Stimulated activated CD8-positive, alpha-beta memory T cell treated with anti-CD3 and anti-CD28 coated beads, Interleukin-4, amount 100 ng/mL, for 24 hours (primary cell): ENCODE results near the gene TM9SF2.
"Not testable (repeated sequence)": the region's sequence is repeated elsewhere in the genome, so short reads cannot be mapped to it uniquely, and the experiment has no call there.

ENCODE experiments used
- DNase-seq: peaks from one replicate; pipeline ENCODE4 v3.0.0-alpha.2; 2020; ENCODE audit warnings: low read depth

Gene TM9SF2

GRCh38 chr13:99536023-99536422 is 34.8 kb downstream of the TM9SF2 start:
- DNase-seq: no peak

- DNase-seq: no peak
These were observed 39.3 kb downstream of the TM9SF2 start for GRCh38 chr13:99540530-99540929.

DNA sequence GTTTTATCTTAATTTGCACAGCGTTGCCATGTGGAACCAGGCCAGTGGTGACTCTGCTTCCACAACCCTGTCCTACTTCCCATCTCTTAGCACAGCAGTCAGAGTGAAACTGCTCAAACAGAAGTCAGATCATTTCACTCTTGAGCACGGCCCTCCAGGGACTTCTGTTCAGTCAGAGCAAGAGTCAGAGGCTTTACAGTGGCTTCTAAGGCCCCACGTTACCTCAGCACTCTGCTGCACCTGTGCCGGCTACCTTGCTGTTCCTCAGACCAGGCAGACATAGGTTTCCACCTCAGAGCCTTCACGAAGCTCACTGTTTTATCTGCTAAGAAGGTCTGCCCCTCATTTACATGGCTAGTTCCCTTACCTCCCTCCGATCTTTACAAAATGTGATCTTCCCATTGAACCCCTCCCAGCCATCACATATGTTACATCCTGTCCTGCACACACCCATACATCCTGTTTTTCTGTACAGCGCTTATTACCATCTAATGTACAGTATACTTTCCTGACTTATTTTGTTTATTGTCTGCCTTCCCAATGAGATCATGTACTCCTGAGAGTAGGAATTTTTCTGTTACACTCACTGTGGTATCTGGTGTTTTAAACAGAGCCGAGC is 41.6 kb downstream of the TM9SF2 start:
- no peak for DNase-seq

- DNase-seq: no peak
These were observed 44.1 kb downstream of the TM9SF2 start for GRCh38 chr13:99545361-99545760.

- DNase-seq: no peak
These were observed 44.7 kb downstream of the TM9SF2 start for GRCh38 chr13:99545979-99546378.

- DNase-seq: no peak
These were observed 45.6 kb downstream of the TM9SF2 start for GRCh38 chr13:99546878-99547277.

DNA sequence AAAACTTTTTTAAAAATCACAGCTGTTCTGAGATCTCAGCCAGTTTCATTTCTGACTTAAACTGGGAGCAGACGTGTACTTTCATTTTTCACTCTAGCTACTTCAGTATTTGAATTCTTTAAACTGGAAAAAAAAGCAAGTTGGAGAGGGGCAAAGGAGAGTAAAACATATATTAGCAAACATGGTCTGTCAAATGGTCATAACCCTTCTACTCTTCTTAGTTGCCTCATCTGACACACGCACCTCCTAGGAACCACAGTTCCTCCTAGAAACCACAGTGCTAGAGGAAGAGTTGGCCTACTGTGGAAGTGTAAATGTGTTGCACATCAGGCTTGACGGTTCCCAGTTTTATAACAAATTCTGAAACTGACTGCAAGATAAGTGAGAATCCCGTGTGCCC is 47.2 kb downstream of the TM9SF2 start:
- no peak for DNase-seq

GRCh38 chr13:99553033-99553432 is 51.8 kb downstream of the TM9SF2 start:
- DNase-seq: no peak

GRCh38 chr13:99555149-99555548 is 53.9 kb downstream of the TM9SF2 start:
- no peak for DNase-seq

GRCh38 chr13:99556867-99557443 is 55.7 kb downstream of the TM9SF2 start:
- DNase-seq: no peak

DNA sequence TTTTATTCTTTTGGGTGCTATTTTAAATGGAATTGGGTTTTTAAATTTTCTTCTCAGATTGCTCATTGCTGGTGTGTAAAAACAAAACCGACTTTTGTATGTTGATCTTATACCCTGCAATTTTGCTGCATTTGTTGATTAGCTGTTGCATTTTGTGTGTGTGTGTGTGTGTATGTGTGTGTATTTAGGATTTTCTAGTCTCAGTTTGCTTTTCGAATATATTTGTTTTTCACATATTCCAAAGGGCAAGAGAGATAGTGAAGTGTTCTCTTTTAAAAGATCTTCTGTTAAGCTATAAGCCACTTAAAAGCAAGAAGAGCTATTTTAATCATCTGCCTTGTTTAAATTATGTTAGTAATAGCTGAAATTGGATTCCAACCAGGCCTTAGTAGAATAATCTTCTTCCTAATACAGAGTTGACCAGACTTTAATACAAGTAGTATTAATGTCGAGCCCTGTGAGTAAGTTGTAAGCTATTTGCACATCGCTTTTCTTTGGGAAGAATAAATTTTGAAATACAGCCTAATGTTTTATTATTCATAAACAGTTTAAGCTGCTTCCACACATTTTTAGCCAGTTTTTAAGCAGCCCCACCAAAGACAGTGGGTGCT is 57.4 kb downstream of the TM9SF2 start:
- no peak for DNase-seq

GRCh38 chr13:99559560-99559959 is 58.3 kb downstream of the TM9SF2 start:
- no peak for DNase-seq

DNA sequence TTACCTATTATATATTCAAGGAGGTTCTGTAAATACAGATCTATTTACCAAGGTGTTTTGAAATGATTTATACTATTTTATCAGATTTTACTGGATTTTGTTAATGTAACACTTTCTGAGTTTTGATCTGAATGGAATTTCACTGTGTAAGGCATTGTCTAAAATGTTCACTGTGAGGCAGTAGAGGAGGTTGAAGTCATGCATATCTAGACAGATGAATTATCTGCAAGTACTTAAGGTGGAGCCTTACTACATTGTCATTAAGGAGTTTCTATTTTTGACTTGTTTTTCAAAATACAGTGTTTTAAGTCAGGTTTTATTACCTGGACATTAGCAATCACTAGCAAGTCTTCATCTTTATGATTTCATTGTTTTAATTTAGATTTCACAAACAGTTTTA is 62.1 kb downstream of the TM9SF2 start:
- DNase-seq: no peak

DNA sequence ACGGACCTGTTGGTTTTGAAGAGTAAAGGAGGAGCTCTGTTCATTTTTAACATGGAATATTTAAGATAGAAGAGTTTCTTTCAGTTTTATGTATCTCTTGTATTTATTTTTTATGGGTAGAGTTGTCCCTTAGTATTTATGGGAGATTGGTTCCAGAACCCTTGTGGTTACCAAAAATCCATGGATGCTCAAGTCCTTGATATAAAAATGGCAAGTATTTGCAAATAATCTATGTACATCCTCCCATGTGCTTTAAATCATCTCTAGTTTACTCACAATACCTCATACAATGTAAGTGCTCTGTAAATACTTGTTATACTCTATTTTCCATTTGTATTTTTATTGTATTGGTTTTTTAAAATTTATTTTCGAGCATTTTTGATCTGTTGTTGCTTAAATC is 63.1 kb downstream of the TM9SF2 start:
- DNase-seq: no peak

GRCh38 chr13:99565478-99566124 is 64.3 kb downstream of the TM9SF2 start:
- no peak for DNase-seq

DNA sequence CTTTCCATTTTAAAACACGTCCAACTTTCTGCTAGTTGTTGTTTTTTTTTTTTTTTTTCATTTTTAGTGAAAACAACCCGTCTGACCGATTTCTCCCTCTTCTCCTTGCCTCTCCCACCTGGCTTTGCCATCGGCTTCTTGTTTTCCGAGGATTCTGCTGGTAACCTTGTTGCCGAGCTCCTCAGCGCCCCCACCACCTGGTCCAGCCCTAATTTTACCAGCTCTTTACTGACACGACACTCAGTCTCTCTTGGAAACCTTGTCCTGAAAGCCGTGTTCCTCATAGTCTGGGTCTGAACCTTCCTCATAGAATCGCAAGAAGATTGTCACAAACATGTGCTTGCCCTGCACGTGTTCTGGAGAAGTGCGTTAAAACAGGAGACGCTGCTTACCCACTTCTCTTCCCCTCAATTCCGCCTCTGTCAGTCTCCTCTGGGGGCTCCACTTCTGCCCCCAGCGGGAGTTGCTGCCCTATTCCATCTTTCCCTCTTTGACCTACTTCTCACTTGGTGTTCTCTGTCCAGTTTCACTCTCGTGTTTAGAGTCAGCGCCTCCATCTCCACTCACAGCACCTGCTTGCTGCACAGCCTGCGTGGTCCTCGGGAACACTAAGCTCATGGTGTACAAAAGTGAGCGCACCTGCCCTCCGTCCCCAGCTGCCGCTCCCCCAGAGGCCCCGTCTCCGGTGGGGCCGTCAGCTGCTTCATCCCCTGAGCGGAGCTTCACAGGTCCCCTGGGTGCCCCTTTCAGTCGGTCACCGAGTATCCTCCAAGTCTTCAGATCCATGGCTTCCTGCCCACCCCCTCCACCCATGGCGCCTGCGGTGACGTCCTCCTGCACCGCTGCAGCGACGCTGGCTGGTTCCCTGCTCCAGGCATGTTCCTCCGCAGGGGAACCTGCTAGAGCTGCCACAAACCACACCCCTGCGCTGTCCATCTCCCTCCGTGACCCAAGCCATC is 65.1 kb downstream of the TM9SF2 start:
- no peak for DNase-seq

DNA sequence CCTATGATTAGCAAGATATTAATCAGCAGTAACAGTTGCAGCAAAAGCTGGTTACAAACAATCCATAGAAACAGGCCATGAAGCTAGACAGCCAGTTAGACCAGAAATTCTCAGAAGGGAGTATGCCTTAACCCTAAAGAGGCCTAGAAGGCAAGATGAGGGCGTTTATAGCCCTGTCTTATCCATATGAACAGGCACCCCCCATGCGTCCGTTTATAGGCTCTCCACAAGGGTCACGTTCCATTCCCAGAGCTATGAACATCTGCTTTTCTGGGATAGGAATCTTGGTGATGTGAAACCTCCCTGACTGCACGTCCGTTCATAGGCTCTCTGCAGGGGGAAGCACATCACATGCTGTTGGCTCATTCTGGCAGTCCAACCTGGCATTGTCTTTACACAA is 67.6 kb downstream of the TM9SF2 start:
- not testable (repeated sequence) for DNase-seq

GRCh38 chr13:99572131-99572530 is 70.9 kb downstream of the TM9SF2 start:
- no peak for DNase-seq

DNA sequence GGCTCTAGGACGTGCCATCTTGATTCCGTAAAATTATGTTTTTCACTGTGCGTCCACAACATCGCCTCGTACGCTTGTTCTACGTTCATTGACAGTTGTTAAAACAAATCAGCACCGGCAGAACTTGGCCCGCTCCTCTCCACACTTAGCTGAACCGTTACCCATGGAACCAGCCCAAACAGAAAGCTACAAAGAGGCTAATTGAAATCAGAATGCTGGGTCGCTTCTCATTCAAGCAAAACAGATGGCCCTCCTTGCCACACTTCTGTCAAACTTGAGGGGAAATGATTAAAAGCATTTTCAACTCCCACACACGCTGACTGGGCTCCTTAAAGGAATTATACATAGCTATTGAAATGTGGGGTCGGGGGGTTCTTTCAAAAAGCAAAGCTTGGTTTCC is 71.6 kb downstream of the TM9SF2 start:
- no peak for DNase-seq

- no peak for DNase-seq
These were observed 74.3 kb downstream of the TM9SF2 start for GRCh38 chr13:99575376-99576120.
